Upper lobe of left lung (tissue), 6 donors: ENCODE results near the gene PREX1. TPM values are rescaled to one million over a fixed set of nuclear protein-coding genes. Genes with fewer than 3 reads are reported as not detected.

Experiments used
- ATAC-seq, 2 donors: fragments of 200-7000 bp; cut with Tn5 transposase; one replicate each; pipeline ENCODE4 v1.9.1; 2022; ENCODE audit warnings: mild to moderate bottlenecking in 2 of 2, moderate library complexity in 2 of 2; ENCODE audit not compliant: low FRiP score in 2 of 2
- DNase-seq, 2 donors: peaks; one replicate each; pipeline ENCODE4 v3.0.0-alpha.2; 2019 to 2020
- H3K27ac ChIP-seq, 4 donors: fragments of 200-600 bp; sonication (generic); one replicate each; pipeline ENCODE4 v1.5.1; 2016 to 2019
- H3K27me3 ChIP-seq, 4 donors: fragments of 200-600 bp; sonication (generic); one replicate each; pipeline ENCODE4 v1.5.1; 2017 to 2019
- H3K36me3 ChIP-seq, 4 donors: fragments of 200-600 bp; sonication (generic); one replicate each; pipeline ENCODE4 v1.5.1; 2016 to 2019
- H3K4me1 ChIP-seq, 4 donors: fragments of 200-600 bp; sonication (generic); one replicate each; pipeline ENCODE4 v1.5.1; 2018 to 2019
- H3K4me3 ChIP-seq, 4 donors: fragments of 200-600 bp; sonication (generic); one replicate each; pipeline ENCODE4 v1.5.1; 2017 to 2019; ENCODE audit warnings: mild to moderate bottlenecking in 2 of 4, moderate library complexity in 1 of 4
- H3K9me3 ChIP-seq, 4 donors: fragments of 200-600 bp; sonication (generic); one replicate each; pipeline ENCODE4 v1.5.1; 2018 to 2019
- CTCF ChIP-seq, 6 experiments: fragments of 450-650 bp in 4 of 6; fragments of 200-600 bp in 2 of 6; sonication (generic) in 2 of 6; IDR thresholded peaks; one replicate each; pipeline ENCODE4 v1.5.1; 2016 to 2019; ENCODE audit warnings: antibody characterized with exemption in 6 of 6
- EP300 ChIP-seq, 4 donors: sonication (generic); formaldehyde crosslinking; IDR thresholded peaks; one replicate each; pipeline ENCODE4 v1.5.1; 2017; ENCODE audit warnings: antibody characterized with exemption in 4 of 4, control low read depth in 2 of 4
- POLR2A ChIP-seq, 4 donors: fragments of 450-650 bp; IDR thresholded peaks; one replicate each; pipeline ENCODE4 v1.5.1; 2016 to 2017; ENCODE audit warnings: antibody characterized with exemption in 4 of 4, mild to moderate bottlenecking in 2 of 4
- POLR2AphosphoS5 ChIP-seq, 2 donors: sonication (generic); formaldehyde crosslinking; IDR thresholded peaks; one replicate each; pipeline ENCODE4 v1.5.1; 2017; ENCODE audit warnings: antibody characterized with exemption in 2 of 2
- WGBS, 2 donors: methylation state at CpG; one replicate each; pipeline ENCODE4 v1.1.5; 2017 to 2018; 5-methylcytosine and 5-hydroxymethylcytosine counted together
- total RNA-seq, 6 donors: library from RNA; depleted of rRNA in 4 of 6; stranded (reverse); fragments of >200 nt in 4 of 6; gene quantifications; one replicate each; pipeline versions ENCODE4 v1.1.0 to v1.2.1, GENCODE V29; 2016 to 2021
- donor health status: DM: no; HTN: no; CAD: no; lungs with moderate emphysema.
- donor health status: DM: no; HTN: yes; CAD: no; lungs with severe emphysema.

PREX1 gene
- total RNA-seq, 6 donors from 2014 or later: 42.8 to 177 (median 74.6) TPM

GRCh38 chr20:48623906-48624265 lies 203.9 kb downstream of the PREX1 start:
- TF ChIP-seq CTCF (IDR thresholded peaks at IDR 0.05): no peak
- H3K4me1 ChIP-seq: peaks cover 17 to 24% (median 20%) of the 10 kb centered on the region in 4 donors
- no peaks in the 10 kb centered on the region for H3K27me3 ChIP-seq
- no peak overlapping the region for H3K27ac ChIP-seq
- DNase-seq (no peak), ATAC-seq (no peak)
- H3K36me3 ChIP-seq: peaks cover 0 to 55% (median 47%) of the 10 kb centered on the region in 4 donors
- no peak overlapping the region for H3K4me3 ChIP-seq
- no peaks in the 10 kb centered on the region for H3K9me3 ChIP-seq
- 93 to 95% methylated on average over 13 to 15 of the region's 15 CpGs for WGBS, 2 donors

GRCh38 chr20:48623176-48623905 lies 204.5 kb downstream of the PREX1 start:
- Histone ChIP-seq H3K27me3 (no peaks in the 10 kb centered on the region), H3K4me1 (peaks cover 17 to 24% (median 20%) of the 10 kb centered on the region in 4 donors), H3K36me3 (peaks cover 0 to 50% (median 41%) of the 10 kb centered on the region in 4 donors), H3K27ac (no peak overlapping the region), H3K9me3 (no peaks in the 10 kb centered on the region), H3K4me3 (no peak overlapping the region)
- ATAC-seq (no peak), DNase-seq (no peak)
- WGBS, 2 donors: 93 to 94% methylated on average over 16 of the region's 16 CpGs
- no peak for TF ChIP-seq POLR2A (IDR thresholded peaks at IDR 0.05)
- TF ChIP-seq EP300 (IDR thresholded peaks at IDR 0.05): no peak
- no peak for TF ChIP-seq CTCF (IDR thresholded peaks at IDR 0.05)
- TF ChIP-seq POLR2AphosphoS5 (IDR thresholded peaks at IDR 0.05): no peak

- H3K4me1 ChIP-seq: peaks cover 17 to 24% (median 20%) of the 10 kb centered on the region in 4 donors
- WGBS, 2 donors: 59 to 64% methylated on average over 6 to 11 of the region's 11 CpGs
- DNase-seq: no peak
Observed at GRCh38 chr20:48622421-48622820, 205.4 kb downstream of the PREX1 start.

DNA sequence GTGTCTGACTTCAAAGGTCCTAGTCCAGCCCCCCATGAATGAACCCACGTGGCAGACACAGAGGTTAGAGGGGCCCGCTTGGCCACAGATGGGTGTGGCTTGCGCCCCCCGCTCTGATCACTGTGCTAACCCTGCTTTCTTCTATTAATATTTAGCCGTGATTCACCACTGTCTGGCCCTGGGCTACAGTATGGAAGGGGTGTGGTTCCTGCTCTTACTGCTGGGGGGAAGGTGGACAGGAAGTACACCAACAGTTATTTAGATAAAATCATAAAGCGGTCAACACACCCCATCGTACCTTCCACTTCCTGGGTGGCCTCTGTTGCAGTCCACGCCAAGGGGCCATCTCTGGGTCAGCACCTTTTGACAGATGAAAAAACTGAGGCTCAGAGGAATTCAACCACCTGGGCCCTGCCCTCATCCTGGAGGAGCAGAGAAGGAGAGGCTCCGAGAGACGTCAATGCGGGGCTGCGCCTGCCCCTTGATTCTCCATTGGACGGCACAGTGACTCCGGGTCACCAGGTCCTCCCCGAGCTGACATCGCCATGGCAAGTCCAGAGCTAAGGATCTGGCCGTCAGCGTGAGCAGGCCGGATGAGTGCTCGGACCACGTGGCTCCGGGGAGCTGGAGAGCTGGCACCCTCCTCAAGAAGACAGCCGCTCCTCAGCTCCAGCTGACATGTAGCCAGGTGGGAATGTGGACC lies 206.3 kb downstream of the PREX1 start:
- ATAC-seq (peak in 1 of 2 donors; percentile 1), DNase-seq (peak in 1 of 2 donors; percentile 56)
- Histone ChIP-seq H3K27ac (no peak overlapping the region), H3K4me3 (no peak overlapping the region), H3K9me3 (no peaks in the 10 kb centered on the region), H3K27me3 (no peaks in the 10 kb centered on the region), H3K4me1 (peaks cover 17 to 24% (median 20%) of the 10 kb centered on the region in 4 donors), H3K36me3 (peaks cover 0 to 31% (median 29%) of the 10 kb centered on the region in 4 donors)
- no peak for TF ChIP-seq POLR2AphosphoS5 (IDR thresholded peaks at IDR 0.05)
- TF ChIP-seq POLR2A (IDR thresholded peaks at IDR 0.05): no peak
- no peak for TF ChIP-seq EP300 (IDR thresholded peaks at IDR 0.05)
- TF ChIP-seq CTCF (IDR thresholded peaks at IDR 0.05): no peak
- WGBS, 2 donors: 56 to 60% methylated on average over 12 to 23 of the region's 23 CpGs

More at GRCh38 chr20:48622421-48622820, 205.4 kb downstream of the PREX1 start:
- TF ChIP-seq POLR2A (IDR thresholded peaks at IDR 0.05): no peak
- TF ChIP-seq POLR2AphosphoS5 (IDR thresholded peaks at IDR 0.05): no peak
- TF ChIP-seq EP300 (IDR thresholded peaks at IDR 0.05): no peak
- TF ChIP-seq CTCF (IDR thresholded peaks at IDR 0.05): no peak
- no peaks in the 10 kb centered on the region for H3K9me3 ChIP-seq
- H3K27ac ChIP-seq: no peak overlapping the region
- peaks cover 0 to 40% (median 33%) of the 10 kb centered on the region in 4 donors for H3K36me3 ChIP-seq
- no peak overlapping the region for H3K4me3 ChIP-seq
- no peak for ATAC-seq
- H3K27me3 ChIP-seq: no peaks in the 10 kb centered on the region
